Activated naive CD8-positive, alpha-beta T cell treated with anti-CD3 and anti-CD28 coated beads, Interleukin-2, amount 50 U/mL, for 24 hours (primary cell): ENCODE measurements around the gene PNPLA7.
"Not testable (repeated sequence)": the region's sequence is repeated elsewhere in the genome, so short reads cannot be mapped to it uniquely, and the experiment has no call there.

Experiments
- ATAC-seq: fragments of 150-1000 bp; cut with Tn5 transposase; one replicate; pipeline ENCODE4 v1.10.0; 2021
- DNase-seq: peaks from one replicate; pipeline ENCODE4 v3.0.0; 2021
- H3K27ac Mint-ChIP-seq: one replicate; pipeline ENCODE4 v1.8.0; 2021; ENCODE audit warnings: mild to moderate bottlenecking, mixed read lengths
- H3K27me3 Mint-ChIP-seq: one replicate; pipeline ENCODE4 v1.8.0; 2021; ENCODE audit warnings: mixed read lengths
- H3K36me3 Mint-ChIP-seq: one replicate; pipeline ENCODE4 v1.8.0; 2021; ENCODE audit warnings: low read depth, mixed read lengths
- H3K4me1 Mint-ChIP-seq: one replicate; pipeline ENCODE4 v1.8.0; 2021; ENCODE audit warnings: mixed read lengths
- H3K4me3 Mint-ChIP-seq: one replicate; pipeline ENCODE4 v1.8.0; 2021; ENCODE audit warnings: mild to moderate bottlenecking, moderate library complexity, mixed read lengths
- H3K9me3 Mint-ChIP-seq: one replicate; pipeline ENCODE4 v1.8.0; 2021; ENCODE audit warnings: mixed read lengths

PNPLA7 gene

DNA sequence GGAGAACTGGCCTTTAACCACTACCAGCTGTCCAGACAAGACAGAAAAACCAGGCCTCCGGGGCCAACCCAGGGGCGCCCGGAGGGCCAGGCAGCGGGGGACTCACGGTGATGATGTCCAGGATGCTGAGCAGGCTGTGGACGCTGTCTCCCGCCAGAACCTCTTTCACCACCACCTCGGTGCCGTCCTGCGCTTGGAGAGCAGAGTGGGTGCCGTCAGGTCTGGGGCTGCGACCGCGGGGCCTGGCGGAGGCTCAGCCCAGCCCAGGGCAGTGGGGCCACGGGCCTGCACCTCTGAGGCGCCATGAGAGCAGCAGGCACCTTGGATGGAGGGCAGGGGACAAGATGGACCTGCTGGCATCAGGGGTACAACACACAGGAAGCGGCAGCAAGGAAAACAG is 9.7 kb downstream of the PNPLA7 start:
- H3K27me3 Mint-ChIP-seq, result no peaks in the 10 kb centered on the region
- DNase-seq (no peak), ATAC-seq (no peak)
- H3K36me3 Mint-ChIP-seq, result peaks cover 8% of the 10 kb centered on the region
- peaks cover 8% of the 10 kb centered on the region for H3K9me3 Mint-ChIP-seq
- H3K4me3 Mint-ChIP-seq, result no peak overlapping the region
- H3K27ac Mint-ChIP-seq, result no peak overlapping the region
- peaks cover 17% of the 10 kb centered on the region for H3K4me1 Mint-ChIP-seq

- no peaks in the 10 kb centered on the region for H3K27me3 Mint-ChIP-seq
- no peak overlapping the region for H3K4me3 Mint-ChIP-seq
- no peak for ATAC-seq
- no peak for DNase-seq
- no peak overlapping the region for H3K27ac Mint-ChIP-seq
- H3K9me3 Mint-ChIP-seq, result peaks cover 8% of the 10 kb centered on the region
- H3K4me1 Mint-ChIP-seq, result peaks cover 25% of the 10 kb centered on the region
- H3K36me3 Mint-ChIP-seq, result peaks cover 12% of the 10 kb centered on the region
Observed at GRCh38 chr9:137538058-137538457, 12.1 kb downstream of the PNPLA7 start.

DNA sequence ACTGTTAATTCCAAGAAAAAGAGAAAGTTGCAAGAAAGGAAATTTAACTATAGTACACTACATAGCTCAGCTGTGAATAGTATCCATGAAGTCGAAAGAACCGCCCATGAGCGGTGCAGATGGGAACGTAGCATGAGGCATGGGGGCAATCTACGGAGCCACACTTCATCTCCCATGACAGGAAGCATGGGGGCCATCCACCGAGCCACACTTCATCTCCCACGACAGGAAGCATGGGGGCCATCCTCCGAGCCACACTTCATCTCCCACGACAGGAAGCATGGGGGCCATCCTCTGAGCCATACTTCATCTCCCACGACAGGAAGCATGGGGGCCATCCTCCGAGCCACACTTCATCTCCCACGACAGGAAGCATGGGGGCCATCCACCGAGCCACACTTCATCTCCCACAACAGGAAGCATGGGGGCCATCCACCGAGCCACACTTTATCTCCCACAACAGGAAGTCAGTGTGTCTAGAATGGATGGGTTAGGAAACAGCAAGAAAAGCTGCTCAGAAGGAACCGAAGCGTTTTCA is 13.5 kb downstream of the PNPLA7 start:
- peak overlapping the region; percentile 82 for H3K27ac Mint-ChIP-seq
- H3K9me3 Mint-ChIP-seq, H3K4me3 Mint-ChIP-seq, DNase-seq, H3K27me3 Mint-ChIP-seq: not testable (repeated sequence)
- peaks cover 12% of the 10 kb centered on the region for H3K36me3 Mint-ChIP-seq
- peak; percentile 14 for ATAC-seq
- peaks cover 25% of the 10 kb centered on the region for H3K4me1 Mint-ChIP-seq

GRCh38 chr9:137535120-137535428 is 15.1 kb downstream of the PNPLA7 start:
- H3K27ac Mint-ChIP-seq, result peak overlapping the region; percentile 67
- H3K36me3 Mint-ChIP-seq, result peaks cover 12% of the 10 kb centered on the region
- H3K27me3 Mint-ChIP-seq, result no peaks in the 10 kb centered on the region
- H3K9me3 Mint-ChIP-seq, result peaks cover 8% of the 10 kb centered on the region
- DNase-seq (no peak), ATAC-seq (no peak)
- H3K4me3 Mint-ChIP-seq, result no peak overlapping the region
- peaks cover 28% of the 10 kb centered on the region for H3K4me1 Mint-ChIP-seq

DNA sequence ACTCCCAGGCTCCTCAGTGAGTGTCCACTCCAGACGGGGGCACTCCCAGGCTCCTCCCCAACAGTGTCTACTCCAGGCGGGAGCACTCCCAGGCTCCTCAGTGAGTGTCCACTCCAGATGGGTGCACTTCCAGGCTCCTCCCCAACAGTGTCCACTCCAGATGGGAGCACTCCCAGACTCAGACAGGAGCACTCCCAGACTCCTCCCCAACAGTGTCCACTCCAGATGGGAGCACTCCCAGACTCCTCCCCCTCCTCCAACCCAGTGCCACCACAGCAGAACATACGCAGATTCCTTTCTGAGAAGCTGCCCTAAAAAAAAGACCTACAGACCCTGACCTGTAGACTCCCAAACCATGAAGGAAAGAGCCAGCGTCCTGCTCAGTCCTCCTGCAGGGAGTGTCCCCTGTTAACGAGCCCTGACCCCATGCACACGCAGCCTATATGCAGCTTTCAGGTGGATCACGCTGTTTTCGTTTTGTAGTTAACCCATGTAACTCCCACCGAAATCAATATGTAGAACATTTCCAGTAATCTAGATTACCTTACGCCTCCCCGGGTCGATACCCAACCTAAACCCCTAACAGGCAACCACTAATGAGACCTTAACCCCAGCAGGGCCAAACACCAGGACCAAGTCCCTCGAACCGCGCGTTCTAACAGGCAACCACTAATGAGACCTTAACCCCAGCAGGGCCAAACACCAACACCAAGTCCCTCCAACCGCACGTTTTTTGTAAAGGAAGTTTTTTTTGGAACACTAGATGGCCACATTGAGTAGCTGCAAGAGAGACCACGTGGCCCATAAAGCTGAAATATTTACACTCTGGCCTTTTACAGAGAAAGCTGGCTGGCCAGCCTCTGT is 15.7 kb downstream of the PNPLA7 start:
- Mint-ChIP-seq H3K27ac (peak overlapping the region; percentile 67), H3K4me3 (no peak overlapping the region), H3K4me1 (peaks cover 31% of the 10 kb centered on the region), H3K9me3 (peaks cover 8% of the 10 kb centered on the region), H3K36me3 (peaks cover 12% of the 10 kb centered on the region), H3K27me3 (no peaks in the 10 kb centered on the region)
- DNase-seq (no peak), ATAC-seq (peak; percentile 53)

GRCh38 chr9:137532891-137533468 is 17.2 kb downstream of the PNPLA7 start:
- ATAC-seq, H3K9me3 Mint-ChIP-seq, H3K4me3 Mint-ChIP-seq, DNase-seq, H3K27ac Mint-ChIP-seq, H3K27me3 Mint-ChIP-seq: not testable (repeated sequence)
- H3K36me3 Mint-ChIP-seq, result peaks cover 12% of the 10 kb centered on the region
- peaks cover 37% of the 10 kb centered on the region for H3K4me1 Mint-ChIP-seq

GRCh38 chr9:137531099-137531765 is 19.0 kb downstream of the PNPLA7 start:
- DNase-seq (no peak), ATAC-seq (no peak)
- no peaks in the 10 kb centered on the region for H3K27me3 Mint-ChIP-seq
- H3K9me3 Mint-ChIP-seq, result peaks cover 2% of the 10 kb centered on the region
- no peak overlapping the region for H3K4me3 Mint-ChIP-seq
- H3K27ac Mint-ChIP-seq, result no peak overlapping the region
- peaks cover 25% of the 10 kb centered on the region for H3K4me1 Mint-ChIP-seq
- H3K36me3 Mint-ChIP-seq, result peaks cover 6% of the 10 kb centered on the region

DNA sequence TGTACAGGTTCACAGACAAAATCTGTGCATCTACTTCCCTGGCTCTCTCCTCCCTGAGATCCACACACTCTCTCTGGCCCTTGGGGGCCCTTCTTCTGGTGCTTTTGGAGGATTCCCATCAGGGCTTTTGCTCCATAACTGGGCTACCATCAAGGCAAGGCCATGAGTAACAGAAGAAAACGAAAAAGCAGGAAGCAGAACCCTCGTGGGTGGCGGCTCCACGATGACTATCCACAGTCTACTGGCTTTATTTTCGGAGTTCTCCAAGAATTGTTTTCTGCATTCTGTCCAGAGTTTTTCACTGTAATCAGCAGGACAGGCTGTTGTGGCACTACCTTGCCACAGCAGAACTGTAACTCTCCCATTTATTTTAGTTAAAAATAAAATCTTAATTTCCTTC is 19.9 kb downstream of the PNPLA7 start:
- peaks cover 25% of the 10 kb centered on the region for H3K4me1 Mint-ChIP-seq

GRCh38 chr9:137524981-137525317 is 25.3 kb downstream of the PNPLA7 start:
- Mint-ChIP-seq H3K4me3 (no peak overlapping the region), H3K27me3 (no peaks in the 10 kb centered on the region), H3K4me1 (peaks cover 15% of the 10 kb centered on the region), H3K9me3 (no peaks in the 10 kb centered on the region), H3K27ac (no peak overlapping the region), H3K36me3 (no peaks in the 10 kb centered on the region)
- DNase-seq (no peak), ATAC-seq (no peak)

More for the DNA sequence above, 19.9 kb downstream of the PNPLA7 start:
- no peak for DNase-seq
- H3K4me3 Mint-ChIP-seq, result no peak overlapping the region
- H3K27me3 Mint-ChIP-seq, result no peaks in the 10 kb centered on the region
- no peaks in the 10 kb centered on the region for H3K9me3 Mint-ChIP-seq
- no peak overlapping the region for H3K27ac Mint-ChIP-seq
- H3K36me3 Mint-ChIP-seq, result peaks cover 3% of the 10 kb centered on the region
- no peak for ATAC-seq

DNA sequence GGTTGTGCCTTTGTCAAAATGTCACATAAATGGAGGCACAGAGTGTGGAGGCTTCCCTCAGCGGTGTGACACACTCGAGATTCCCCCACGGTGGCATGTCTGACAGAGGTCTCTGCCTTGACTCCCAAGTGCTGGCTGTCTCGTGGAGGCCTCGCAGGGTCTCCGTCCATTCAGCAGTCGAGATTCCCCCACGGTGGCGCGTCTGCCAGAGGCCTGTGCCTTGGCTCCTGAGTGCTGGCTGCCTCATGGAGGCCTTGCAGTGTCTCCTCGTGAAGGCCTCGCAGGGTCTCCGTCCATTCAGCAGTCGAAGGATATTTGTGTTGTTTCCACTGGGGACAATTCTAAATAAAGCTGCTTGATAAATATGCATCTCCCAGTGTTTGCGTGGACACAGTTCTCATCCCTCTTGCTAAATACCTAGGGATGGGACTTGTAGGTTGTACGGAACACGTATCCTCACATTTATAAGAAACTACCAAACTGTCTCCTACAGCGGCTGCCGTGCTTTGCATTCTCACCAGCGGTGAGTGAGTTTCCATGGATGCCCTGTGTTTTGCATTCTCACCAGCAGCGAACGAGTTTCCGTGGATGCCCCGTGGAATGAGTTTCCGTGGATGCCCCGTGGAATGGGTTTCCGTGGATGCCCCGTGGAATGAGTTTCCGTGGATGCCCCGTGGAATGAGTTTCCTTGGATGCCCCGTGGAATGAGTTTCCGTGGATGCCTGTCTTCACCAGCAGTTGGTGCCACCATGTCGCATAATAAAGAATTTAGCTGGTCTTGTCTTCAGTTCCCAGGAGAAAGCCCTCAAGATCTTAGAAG is 25.8 kb downstream of the PNPLA7 start:
- no peaks in the 10 kb centered on the region for H3K36me3 Mint-ChIP-seq
- no peak overlapping the region for H3K27ac Mint-ChIP-seq
- no peaks in the 10 kb centered on the region for H3K27me3 Mint-ChIP-seq
- no peak for DNase-seq
- H3K4me3 Mint-ChIP-seq, result no peak overlapping the region
- ATAC-seq, result no peak
- H3K9me3 Mint-ChIP-seq, result no peaks in the 10 kb centered on the region
- peaks cover 12% of the 10 kb centered on the region for H3K4me1 Mint-ChIP-seq

- Mint-ChIP-seq H3K4me3 (no peak overlapping the region), H3K9me3 (no peaks in the 10 kb centered on the region), H3K27me3 (no peaks in the 10 kb centered on the region), H3K27ac (no peak overlapping the region), H3K4me1 (peaks cover 7% of the 10 kb centered on the region), H3K36me3 (no peaks in the 10 kb centered on the region)
- DNase-seq (no peak), ATAC-seq (no peak)
Observed at GRCh38 chr9:137522746-137523455, 27.3 kb downstream of the PNPLA7 start.

GRCh38 chr9:137521405-137521985 is 28.7 kb downstream of the PNPLA7 start:
- ATAC-seq (no peak), DNase-seq (no peak)
- H3K36me3 Mint-ChIP-seq, result no peaks in the 10 kb centered on the region
- H3K4me3 Mint-ChIP-seq, result no peak overlapping the region
- H3K9me3 Mint-ChIP-seq, result no peaks in the 10 kb centered on the region
- H3K4me1 Mint-ChIP-seq, result peaks cover 7% of the 10 kb centered on the region
- no peak overlapping the region for H3K27ac Mint-ChIP-seq
- H3K27me3 Mint-ChIP-seq, result no peaks in the 10 kb centered on the region

- no peaks in the 10 kb centered on the region for H3K27me3 Mint-ChIP-seq
- H3K27ac Mint-ChIP-seq, result no peak overlapping the region
- no peak overlapping the region for H3K4me3 Mint-ChIP-seq
- no peaks in the 10 kb centered on the region for H3K9me3 Mint-ChIP-seq
- no peaks in the 10 kb centered on the region for H3K36me3 Mint-ChIP-seq
- ATAC-seq, result no peak
- no peak for DNase-seq
- H3K4me1 Mint-ChIP-seq, result peaks cover 7% of the 10 kb centered on the region
Observed at GRCh38 chr9:137520614-137521404, 29.4 kb downstream of the PNPLA7 start.
